GM19395 (cell line): ENCODE data around the gene GAPDHS.

ENCODE experiments used
- ATAC-seq: cut with Tn5 transposase; IDR thresholded peaks from one replicate; pipeline ENCODE4 v1.9.1; 2021; ENCODE audit warnings: mild to moderate bottlenecking, moderate library complexity; ENCODE audit not compliant: unreplicated experiment

GAPDHS gene

GRCh38 chr19:35556025-35556590 is 22.9 kb downstream of the GAPDHS start:
- ATAC-seq = no peak

GRCh38 chr19:35556846-35557538 is 23.7 kb downstream of the GAPDHS start:
- ATAC-seq = no peak

DNA sequence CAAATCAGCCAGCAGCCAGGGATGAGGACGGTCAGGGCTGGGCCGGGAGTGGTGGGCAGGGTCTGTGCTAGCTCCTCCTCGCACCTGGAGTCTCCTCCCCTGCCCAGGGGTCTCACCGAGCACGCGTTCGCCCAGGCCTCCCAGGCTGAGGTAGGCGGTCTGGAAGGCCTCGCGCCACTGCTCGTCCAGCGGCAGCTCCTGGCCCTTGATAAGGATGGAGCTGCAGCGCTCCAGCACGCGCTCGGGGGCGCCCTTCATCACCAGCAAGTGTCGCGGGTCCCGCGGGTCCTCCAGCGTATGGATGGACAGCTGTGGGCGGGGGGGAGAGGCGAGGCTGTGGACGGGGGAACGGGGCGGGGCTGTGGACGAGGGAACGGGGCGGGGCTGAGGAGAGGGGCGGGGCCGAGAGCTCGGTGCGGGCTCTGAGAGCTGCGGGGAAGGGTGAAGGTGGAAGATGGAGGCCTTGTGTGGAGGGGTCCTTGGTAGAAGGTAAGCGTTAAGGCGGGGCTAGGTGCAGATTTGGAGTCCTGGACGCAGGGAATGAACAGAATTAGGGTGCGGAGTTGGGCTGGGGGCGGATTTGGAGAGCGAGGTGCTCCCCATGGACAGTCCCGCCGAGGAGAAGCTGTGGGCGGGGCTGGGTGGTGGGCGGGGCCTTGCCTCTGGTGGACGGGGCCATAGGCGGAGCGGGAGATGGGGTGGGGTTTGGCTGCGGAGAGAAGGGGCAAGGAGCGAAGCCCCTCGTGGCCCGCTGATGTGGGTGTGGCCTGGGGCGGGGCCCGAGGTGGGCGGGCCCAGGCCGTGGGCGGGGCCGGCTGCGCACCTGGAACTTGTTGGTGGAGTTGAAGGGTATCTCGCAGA is 24.5 kb downstream of the GAPDHS start:
- ATAC-seq = no peak

- no peak for ATAC-seq
Measured at GRCh38 chr19:35558400-35559280, 25.4 kb downstream of the GAPDHS start.

GRCh38 chr19:35559281-35559659 is 26.0 kb downstream of the GAPDHS start:
- ATAC-seq = no peak

DNA sequence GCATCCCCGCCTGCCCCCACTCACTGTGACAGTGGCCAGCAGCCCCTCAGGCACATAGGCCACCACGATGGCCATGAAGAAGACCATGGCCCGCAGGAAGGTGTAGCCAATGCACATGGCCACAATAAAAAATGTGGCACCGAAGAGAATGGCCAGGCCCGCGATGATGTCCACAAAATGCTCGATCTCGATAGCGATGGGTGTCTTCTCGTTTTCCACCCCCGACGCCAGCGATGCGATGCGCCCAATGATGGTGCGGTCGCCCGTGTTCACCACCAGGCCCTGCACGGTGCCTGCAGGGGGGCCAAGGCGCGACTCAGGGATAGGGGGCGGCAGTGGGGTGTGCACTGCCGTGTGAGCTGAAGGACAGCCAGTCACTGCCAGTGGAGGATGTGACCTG is 26.5 kb downstream of the GAPDHS start:
- ATAC-seq = no peak

- no peak for ATAC-seq
Measured at GRCh38 chr19:35560271-35560670, 27.0 kb downstream of the GAPDHS start.

GRCh38 chr19:35560677-35561076 is 27.4 kb downstream of the GAPDHS start:
- ATAC-seq = no peak

- no peak for ATAC-seq
Measured at GRCh38 chr19:35561436-35561835, 28.2 kb downstream of the GAPDHS start.

- ATAC-seq = no peak
Measured at GRCh38 chr19:35562336-35562735, 29.1 kb downstream of the GAPDHS start.

DNA sequence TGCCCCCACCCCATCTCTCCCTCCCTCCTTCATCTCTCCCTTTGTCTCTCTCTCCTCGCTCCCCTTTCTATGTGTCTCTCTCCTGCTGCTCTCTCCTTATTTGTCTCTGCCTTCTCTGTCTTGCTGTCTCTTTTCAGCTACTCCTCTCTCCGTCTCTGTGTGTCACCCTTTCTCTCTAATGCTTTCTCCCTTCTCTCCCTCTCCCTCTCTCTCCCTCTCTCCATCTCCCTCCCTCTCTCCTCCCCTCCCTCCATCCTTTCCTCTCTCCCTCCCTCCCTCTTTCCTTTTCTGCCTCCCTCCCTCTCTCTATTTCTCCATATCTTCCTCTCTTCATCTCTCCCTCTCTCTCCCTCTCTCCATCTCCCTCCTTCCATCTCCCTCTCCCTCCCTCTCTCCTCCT is 29.5 kb downstream of the GAPDHS start:
- no peak for ATAC-seq

GRCh38 chr19:35563207-35563829 is 30.1 kb downstream of the GAPDHS start, which contains the start of gene ATP4A:
Gene ATP4A (minus strand): TSS chr19:35563658. CDS start chr19:35563629, 29 bp downstream.
- ATAC-seq = no peak

- no peak for ATAC-seq
Measured at GRCh38 chr19:35565016-35565856, 32.0 kb downstream of the GAPDHS start.

- no peak for ATAC-seq
Measured at GRCh38 chr19:35566738-35567137, 33.5 kb downstream of the GAPDHS start.

DNA sequence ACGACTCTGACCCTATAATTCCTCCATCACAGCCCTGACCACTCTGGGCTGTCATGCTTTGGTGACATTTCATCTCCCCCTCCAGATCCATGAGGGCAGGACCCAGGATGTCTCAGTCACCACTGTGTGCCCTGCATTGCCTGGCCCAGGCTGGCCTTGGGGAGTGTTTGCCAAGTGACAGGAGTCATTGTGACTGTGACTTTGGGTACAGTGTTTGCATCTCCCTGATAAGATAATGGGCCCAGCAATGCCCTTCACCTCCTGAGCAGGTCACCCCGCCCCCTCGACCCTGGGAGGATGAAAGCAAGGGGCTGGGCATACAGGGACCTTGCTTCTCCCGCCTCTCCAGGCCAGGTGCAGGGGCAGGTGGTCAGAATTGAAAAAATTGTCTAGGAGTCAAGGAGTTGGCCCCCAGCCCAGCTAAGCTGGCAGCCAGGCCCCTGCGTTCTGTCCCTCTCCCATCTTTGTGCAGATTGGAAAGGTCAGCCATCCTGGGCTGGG is 36.1 kb downstream of the GAPDHS start:
- no peak for ATAC-seq

- no peak for ATAC-seq
Measured at GRCh38 chr19:35571406-35571965, 38.2 kb downstream of the GAPDHS start.

GRCh38 chr19:35577918-35578317 is 44.7 kb downstream of the GAPDHS start:
- no peak for ATAC-seq

DNA sequence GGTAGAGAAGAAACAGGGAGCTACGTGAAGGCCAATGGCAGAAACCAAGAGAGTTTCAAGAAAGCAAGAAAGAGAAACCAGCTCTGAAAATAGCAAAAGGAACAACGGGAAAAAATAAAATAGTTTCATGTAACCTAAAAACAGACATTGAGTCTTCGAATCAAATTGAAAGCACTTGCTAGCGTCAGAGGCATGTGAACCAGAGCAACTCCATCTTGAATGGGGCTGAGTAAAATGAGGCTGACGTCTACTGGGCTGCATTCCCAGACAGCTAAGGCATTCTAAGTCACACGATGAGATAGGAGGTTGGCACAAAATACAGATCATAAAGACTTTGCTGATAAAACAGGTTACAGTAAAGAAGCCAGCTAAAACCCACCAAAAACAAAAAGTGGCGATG is 45.5 kb downstream of the GAPDHS start:
- ATAC-seq = no peak

- ATAC-seq = no peak
Measured at GRCh38 chr19:35582760-35583159, 49.5 kb downstream of the GAPDHS start.
